ENCODE measurements around the gene LLGL1.

LLGL1 gene

GRCh38 chr17:18253187-18253884 is 27.9 kb downstream of the LLGL1 start:
- DNase-seq (no peak), ATAC-seq (no peak)

- DNase-seq = no peak
- ATAC-seq = no peak
Measured at GRCh38 chr17:18253947-18254821, 28.7 kb downstream of the LLGL1 start.

GRCh38 chr17:18254888-18255649 is 29.6 kb downstream of the LLGL1 start:
- ATAC-seq (no peak), DNase-seq (no peak)

GRCh38 chr17:18256351-18256750 is 30.9 kb downstream of the LLGL1 start:
- ATAC-seq = no peak

GRCh38 chr17:18256776-18257175 is 31.3 kb downstream of the LLGL1 start:
- ATAC-seq = no peak
- DNase-seq = no peak

More at GRCh38 chr17:18256351-18256750, 30.9 kb downstream of the LLGL1 start:
- no peak for DNase-seq

GRCh38 chr17:18257268-18257981 is 32.0 kb downstream of the LLGL1 start:
- peak; percentile 38 for DNase-seq
- no peak for ATAC-seq

- ATAC-seq (peak; percentile 35), DNase-seq (peak; percentile 69)
Measured at GRCh38 chr17:18257982-18258355, 32.5 kb downstream of the LLGL1 start.

- peak; percentile 70 for DNase-seq
- ATAC-seq = peak; percentile 41
Measured at GRCh38 chr17:18258356-18259038, 33.1 kb downstream of the LLGL1 start, which contains the start of gene FLII. Gene FLII (minus strand): TSS chr17:18258738. CDS start chr17:18258690, 48 bp downstream.

GRCh38 chr17:18259621-18260331 is 34.3 kb downstream of the LLGL1 start:
- no peak for DNase-seq
- no peak for ATAC-seq

- DNase-seq (peak; percentile 93), ATAC-seq (peak; percentile 90)
Measured at GRCh38 chr17:18260332-18261145, 35.1 kb downstream of the LLGL1 start, which contains the start of gene MIEF2. Gene MIEF2 (plus strand): TSS chr17:18260662. CDS start chr17:18262721, 2,059 bp downstream.

- ATAC-seq (no peak), DNase-seq (peak; percentile 57)
Measured at GRCh38 chr17:18261146-18261515, 35.7 kb downstream of the LLGL1 start.

GRCh38 chr17:18261659-18262058 is 36.2 kb downstream of the LLGL1 start:
- DNase-seq = no peak
- ATAC-seq = no peak

- DNase-seq = no peak
Measured at GRCh38 chr17:18262111-18262510, 36.7 kb downstream of the LLGL1 start.

GRCh38 chr17:18262641-18263040 is 37.2 kb downstream of the LLGL1 start:
- ATAC-seq = no peak

More at GRCh38 chr17:18262111-18262510, 36.7 kb downstream of the LLGL1 start:
- no peak for ATAC-seq

GRCh38 chr17:18263885-18264682 is 38.6 kb downstream of the LLGL1 start:
- no peak for DNase-seq
- ATAC-seq = no peak

More at GRCh38 chr17:18262641-18263040, 37.2 kb downstream of the LLGL1 start:
- no peak for DNase-seq

- no peak for ATAC-seq
- DNase-seq = no peak
Measured at GRCh38 chr17:18267366-18267765, 41.9 kb downstream of the LLGL1 start.

- no peak for DNase-seq
- ATAC-seq = no peak
Measured at GRCh38 chr17:18267927-18268711, 42.7 kb downstream of the LLGL1 start.

Measured in stimulated activated naive CD8-positive, alpha-beta T cell treated with anti-CD3 and anti-CD28 coated beads, Interleukin-15, Interleukin-2, amounts not matched to agents 100 U/mL and 50 U/mL, for 24 hours (primary cell).